ENCODE measurements around the gene CCIN. TPM values are rescaled to one million over a fixed set of nuclear protein-coding genes. Genes with fewer than 3 reads are reported as not detected.

The CCIN gene
- polyA plus RNA-seq, 1 of the 3 experiments (the other 2 are of a cell fraction) = 0.54 TPM

DNA sequence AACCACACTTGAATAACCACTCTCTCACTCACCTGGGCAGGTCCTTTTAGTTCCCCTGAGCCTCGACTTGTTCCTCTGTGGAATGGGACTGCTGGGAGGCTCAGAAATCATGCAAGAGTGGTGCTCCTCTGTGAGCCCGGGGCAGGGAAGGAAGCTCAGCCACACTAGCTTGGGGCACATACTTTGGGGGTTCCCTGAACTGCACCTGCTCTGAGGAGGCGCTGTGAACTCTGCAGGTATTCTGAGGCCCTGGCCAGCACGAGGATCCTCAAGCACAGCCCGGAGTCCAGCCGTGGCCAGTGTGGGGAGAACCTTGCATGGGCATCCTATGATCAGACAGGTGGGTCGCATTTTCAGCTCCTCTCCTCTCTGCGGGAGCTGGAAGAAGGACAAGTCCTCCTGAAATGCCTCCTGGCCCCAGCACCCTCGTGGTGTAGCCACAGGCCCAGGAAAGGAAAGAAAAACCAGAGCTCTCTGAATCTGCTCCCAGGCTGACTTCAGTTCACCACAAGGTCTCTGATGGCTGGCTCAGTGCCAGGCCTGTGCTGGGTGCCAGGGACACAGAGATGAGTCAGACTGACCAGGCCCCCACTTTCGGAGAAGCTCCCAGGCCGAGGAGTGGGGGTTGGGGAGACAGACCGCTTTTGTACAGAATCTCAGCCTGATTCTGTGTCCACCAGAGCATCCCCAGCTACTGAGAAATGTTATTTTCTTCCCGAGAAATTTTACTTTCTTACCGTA, 20.7 kb upstream of the CCIN start:
- ChIA-PET CTCF (interaction anchor here (0.6 to 7.0 kb wide), 12 partner anchors 8 to 245 kb away, joined by 3 to 105 read pairs (median 5); partner anchors contain the start of genes CLTA and GLIPR2), POLR2A (interaction anchor here (1.1 to 2.7 kb wide), 4 partner anchors 8 to 42 kb away, joined by 3 to 38 read pairs (median 7); partner anchors contain the start of genes CLTA and GLIPR2)
- no peaks in the 10 kb centered on the region for H3K27me3 ChIP-seq (ENCODE audit: insufficient read depth)
- peaks cover 15 to 41% of the 10 kb centered on the region in 2 experiments; a peak in 3 of 4 replicates for H3K4me1 ChIP-seq (ENCODE audit: control insufficient read depth in 1 of 2, insufficient read depth in 2 of 2, low read depth in 1 of 2, low read length in 1 of 2)
- H3K79me2 ChIP-seq (ENCODE audit: insufficient read depth) = peaks cover 3% of the 10 kb centered on the region; the same call in 1 of the 2 replicates
- H2AFZ ChIP-seq (ENCODE audit: low read depth) = no peak overlapping the region
- peak overlapping the region; percentile 89 to 98 for H3K27ac ChIP-seq (ENCODE audit: low read depth in 2 of 2, low read length in 1 of 2)
- 13% methylated on average over 8 of the region's 14 CpGs for WGBS (ENCODE audit: low lambda C conversion rate)
- peak; percentile 94 for DNase-seq
- peak overlapping the region; percentile 38; the same call in 1 of the 2 replicates for H3K9ac ChIP-seq
- H3K4me3 ChIP-seq (ENCODE audit: low read depth in 2 of 2, low read length in 1 of 2) = peak overlapping the region in 1 of 2 experiments; percentile 6; a peak in 1 of 4 replicates
- H3F3A ChIP-seq (replicated peaks; ENCODE audit: insufficient read depth) = peaks cover 45% of the 10 kb centered on the region
- no peaks in the 10 kb centered on the region for H3K9me2 ChIP-seq
- H3K9me3 ChIP-seq = no peaks in the 10 kb centered on the region
- no peaks in the 10 kb centered on the region for H4K20me1 ChIP-seq (ENCODE audit: insufficient read depth)
- peak overlapping the region; percentile 74 for H3K4me2 ChIP-seq
- H3K36me3 ChIP-seq (replicated peaks in 1 of 2; ENCODE audit: control insufficient read depth in 1 of 2, insufficient read depth in 2 of 2, low read length in 1 of 2) = peaks cover 0 to 37% of the 10 kb centered on the region in 2 experiments
- TF ChIP-seq RXRA (IDR thresholded peaks at IDR 0.05; ENCODE audit: borderline replicate concordance, low read depth) = peak; percentile 95
- TF ChIP-seq EZH2phosphoT487 (IDR thresholded peaks at IDR 0.05; ENCODE audit: borderline replicate concordance, low read depth) = no peak
- TF ChIP-seq, protein P1, sequence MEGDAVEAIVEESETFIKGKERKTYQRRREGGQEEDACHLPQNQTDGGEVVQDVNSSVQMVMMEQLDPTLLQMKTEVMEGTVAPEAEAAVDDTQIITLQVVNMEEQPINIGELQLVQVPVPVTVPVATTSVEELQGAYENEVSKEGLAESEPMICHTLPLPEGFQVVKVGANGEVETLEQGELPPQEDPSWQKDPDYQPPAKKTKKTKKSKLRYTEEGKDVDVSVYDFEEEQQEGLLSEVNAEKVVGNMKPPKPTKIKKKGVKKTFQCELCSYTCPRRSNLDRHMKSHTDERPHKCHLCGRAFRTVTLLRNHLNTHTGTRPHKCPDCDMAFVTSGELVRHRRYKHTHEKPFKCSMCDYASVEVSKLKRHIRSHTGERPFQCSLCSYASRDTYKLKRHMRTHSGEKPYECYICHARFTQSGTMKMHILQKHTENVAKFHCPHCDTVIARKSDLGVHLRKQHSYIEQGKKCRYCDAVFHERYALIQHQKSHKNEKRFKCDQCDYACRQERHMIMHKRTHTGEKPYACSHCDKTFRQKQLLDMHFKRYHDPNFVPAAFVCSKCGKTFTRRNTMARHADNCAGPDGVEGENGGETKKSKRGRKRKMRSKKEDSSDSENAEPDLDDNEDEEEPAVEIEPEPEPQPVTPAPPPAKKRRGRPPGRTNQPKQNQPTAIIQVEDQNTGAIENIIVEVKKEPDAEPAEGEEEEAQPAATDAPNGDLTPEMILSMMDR (IDR thresholded peaks at IDR 0.05) = no peak
- peak; percentile 95 for TF ChIP-seq CHD2 (IDR thresholded peaks at IDR 0.05; ENCODE audit: low read length, partially characterized antibody)
- no peak for TF ChIP-seq USF1 (IDR thresholded peaks at IDR 0.05; ENCODE audit: borderline replicate concordance, low read depth)
- peak; percentile 75; the same call in 1 of the 2 replicates for TF ChIP-seq MXI1 (IDR thresholded peaks at IDR 0.05; ENCODE audit: low read depth, low read length)
- peak; percentile 90 for TF ChIP-seq MAX (IDR thresholded peaks at IDR 0.05; ENCODE audit: low read depth)
- TF ChIP-seq JUND (IDR thresholded peaks at IDR 0.05) = peak; percentile 93
- TF ChIP-seq REST (IDR thresholded peaks at IDR 0.05; ENCODE audit: low read depth, low read length) = no peak
- TF ChIP-seq EP300 (IDR thresholded peaks at IDR 0.05; ENCODE audit: borderline replicate concordance in 1 of 2, low read depth in 1 of 2, low read length in 1 of 2) = peak; percentile 72 to 87
- peak; percentile 97 for TF ChIP-seq FOSL2 (IDR thresholded peaks at IDR 0.05; ENCODE audit: borderline replicate concordance, low read depth)
- no peak for TF ChIP-seq NRF1 (IDR thresholded peaks at IDR 0.05; ENCODE audit: low read depth, low read length)
- TF ChIP-seq POLR2AphosphoS5 (IDR thresholded peaks at IDR 0.05; ENCODE audit: low read depth, low read length) = peak; percentile 65
- no peak for TF ChIP-seq FOXM1 (IDR thresholded peaks at IDR 0.05; ENCODE audit: low read depth)
- TF ChIP-seq, protein P2, sequence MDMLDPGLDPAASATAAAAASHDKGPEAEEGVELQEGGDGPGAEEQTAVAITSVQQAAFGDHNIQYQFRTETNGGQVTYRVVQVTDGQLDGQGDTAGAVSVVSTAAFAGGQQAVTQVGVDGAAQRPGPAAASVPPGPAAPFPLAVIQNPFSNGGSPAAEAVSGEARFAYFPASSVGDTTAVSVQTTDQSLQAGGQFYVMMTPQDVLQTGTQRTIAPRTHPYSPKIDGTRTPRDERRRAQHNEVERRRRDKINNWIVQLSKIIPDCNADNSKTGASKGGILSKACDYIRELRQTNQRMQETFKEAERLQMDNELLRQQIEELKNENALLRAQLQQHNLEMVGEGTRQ (IDR thresholded peaks at IDR 0.05; ENCODE audit: borderline replicate concordance, low read depth, low read length) = no peak
- TF ChIP-seq, protein P3, sequence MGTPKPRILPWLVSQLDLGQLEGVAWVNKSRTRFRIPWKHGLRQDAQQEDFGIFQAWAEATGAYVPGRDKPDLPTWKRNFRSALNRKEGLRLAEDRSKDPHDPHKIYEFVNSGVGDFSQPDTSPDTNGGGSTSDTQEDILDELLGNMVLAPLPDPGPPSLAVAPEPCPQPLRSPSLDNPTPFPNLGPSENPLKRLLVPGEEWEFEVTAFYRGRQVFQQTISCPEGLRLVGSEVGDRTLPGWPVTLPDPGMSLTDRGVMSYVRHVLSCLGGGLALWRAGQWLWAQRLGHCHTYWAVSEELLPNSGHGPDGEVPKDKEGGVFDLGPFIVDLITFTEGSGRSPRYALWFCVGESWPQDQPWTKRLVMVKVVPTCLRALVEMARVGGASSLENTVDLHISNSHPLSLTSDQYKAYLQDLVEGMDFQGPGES (IDR thresholded peaks at IDR 0.05; ENCODE audit: low read depth, low read length) = no peak
- peak; percentile 56; the same call in 1 of the 2 replicates for TF ChIP-seq SIN3A (IDR thresholded peaks at IDR 0.05; ENCODE audit: borderline replicate concordance, low read depth, low read length)
- TF ChIP-seq GATA2 (CRISPR knock-in tag; IDR thresholded peaks at IDR 0.05) = no peak
- TF ChIP-seq FOXJ3 (CRISPR knock-in tag; IDR thresholded peaks at IDR 0.05) = 0 out of 2 replicates have a peak, but pooled peaks have one; percentile 44
- TF ChIP-seq GABPA (IDR thresholded peaks at IDR 0.05; ENCODE audit: low read depth) = 0 out of 2 replicates have a peak, but pooled peaks have one; percentile 27
- TF ChIP-seq YY1 (IDR thresholded peaks at IDR 0.05; ENCODE audit: low read depth) = 0 out of 2 replicates have a peak, but pooled peaks have one; percentile 32
- TF ChIP-seq NFIC (IDR thresholded peaks at IDR 0.05; ENCODE audit: borderline replicate concordance) = peak; percentile 100
- TF ChIP-seq TCF12 (IDR thresholded peaks at IDR 0.05) = peak; percentile 91

All from SK-N-SH (cell line).